GM19351 (cell line): Measurements from ENCODE around the gene PTPN23.
"Not testable (repeated sequence)": the region's sequence is repeated elsewhere in the genome, so short reads cannot be mapped to it uniquely, and the experiment has no call there.

Experiments
- ATAC-seq: cut with Tn5 transposase; IDR thresholded peaks from one replicate; pipeline ENCODE4 v1.9.1; 2021; ENCODE audit warnings: mild to moderate bottlenecking, moderate library complexity; ENCODE audit not compliant: unreplicated experiment

PTPN23 gene

GRCh38 chr3:47434849-47435248 lies 54.0 kb downstream of the PTPN23 start:
- no peak for ATAC-seq

GRCh38 chr3:47436180-47436579 lies 55.4 kb downstream of the PTPN23 start:
- no peak for ATAC-seq

GRCh38 chr3:47440131-47440530 lies 59.3 kb downstream of the PTPN23 start:
- no peak for ATAC-seq

- ATAC-seq: no peak
Measured at GRCh38 chr3:47441796-47442551, 61.2 kb downstream of the PTPN23 start.

- ATAC-seq: no peak
Measured at GRCh38 chr3:47443611-47443995, 62.8 kb downstream of the PTPN23 start.

- no peak for ATAC-seq
Measured at GRCh38 chr3:47444103-47444502, 63.3 kb downstream of the PTPN23 start.

GRCh38 chr3:47452453-47453215 lies 71.8 kb downstream of the PTPN23 start:
- no peak for ATAC-seq

- no peak for ATAC-seq
Measured at GRCh38 chr3:47455806-47456452, 75.1 kb downstream of the PTPN23 start.

GRCh38 chr3:47456984-47457383 lies 76.2 kb downstream of the PTPN23 start:
- ATAC-seq: no peak

GRCh38 chr3:47459534-47460085 lies 78.8 kb downstream of the PTPN23 start:
- not testable (repeated sequence) for ATAC-seq
